ENCODE data around the gene CPEB1.
A peak's percentile ranks its signal among the peaks of the same experiment; 100 is the strongest.

Gene CPEB1

DNA sequence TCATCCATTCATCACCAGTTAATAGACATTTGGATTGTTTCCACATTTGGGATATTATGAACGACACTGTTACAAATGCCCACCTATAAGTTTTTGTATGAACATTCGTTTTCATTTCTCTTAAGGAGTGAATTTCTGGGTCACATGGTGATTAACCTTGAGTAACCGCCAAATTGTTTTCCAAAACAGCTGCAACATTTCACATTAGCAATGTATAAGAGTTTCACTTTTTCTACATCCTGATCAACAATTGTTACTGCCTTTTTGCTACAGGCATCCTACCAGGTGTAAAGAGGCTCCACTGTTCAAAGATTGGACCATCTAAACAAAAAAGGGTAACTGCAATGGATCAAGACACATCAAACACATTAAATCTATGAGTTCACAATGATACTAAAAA, 52.0 kb downstream of the CPEB1 start:
- DNase-seq (ENCODE audit: low read depth in 2 of 2), result no peak

DNA sequence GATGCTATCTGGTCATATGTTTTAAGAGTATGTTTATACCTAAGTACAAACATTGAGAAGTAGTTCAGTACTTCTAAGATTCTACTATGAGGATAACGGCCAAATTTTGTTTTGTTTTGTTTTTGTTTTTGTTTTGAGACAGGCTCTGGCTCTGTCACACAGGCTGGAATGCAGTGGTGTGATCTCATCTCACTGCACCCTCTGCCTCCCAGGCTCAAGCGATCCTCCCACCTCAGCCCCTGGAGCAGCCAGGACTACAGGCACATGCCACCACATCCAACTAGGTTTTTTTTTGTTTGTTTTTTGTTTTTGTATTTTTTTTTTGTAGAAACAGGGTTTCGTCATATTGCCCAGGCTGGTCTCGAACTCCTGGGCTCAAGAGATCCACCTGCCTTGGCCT, 59.4 kb downstream of the CPEB1 start:
- no peak for DNase-seq (ENCODE audit: low read depth in 2 of 2)

DNA sequence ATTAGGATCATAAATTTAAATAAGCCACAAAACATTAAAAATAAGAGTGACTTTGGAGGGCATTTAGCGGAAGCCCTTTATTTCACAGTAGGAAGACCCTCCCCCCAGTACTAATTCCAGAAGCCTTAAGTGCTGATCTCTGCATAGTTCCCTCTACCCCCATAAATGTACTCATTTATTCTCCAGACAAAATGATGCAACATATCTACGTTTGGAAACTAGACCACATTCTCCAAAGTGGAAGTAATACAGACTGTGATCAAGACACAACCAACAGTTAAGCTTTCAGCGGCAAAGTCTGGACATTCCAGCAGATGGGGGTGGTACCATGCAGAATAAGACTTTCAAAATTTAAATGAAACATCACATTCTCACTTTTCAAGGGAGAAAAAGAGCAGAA, 62.1 kb downstream of the CPEB1 start:
- peak; percentile 35 to 37 for DNase-seq (ENCODE audit: low read depth in 2 of 2)

DNA sequence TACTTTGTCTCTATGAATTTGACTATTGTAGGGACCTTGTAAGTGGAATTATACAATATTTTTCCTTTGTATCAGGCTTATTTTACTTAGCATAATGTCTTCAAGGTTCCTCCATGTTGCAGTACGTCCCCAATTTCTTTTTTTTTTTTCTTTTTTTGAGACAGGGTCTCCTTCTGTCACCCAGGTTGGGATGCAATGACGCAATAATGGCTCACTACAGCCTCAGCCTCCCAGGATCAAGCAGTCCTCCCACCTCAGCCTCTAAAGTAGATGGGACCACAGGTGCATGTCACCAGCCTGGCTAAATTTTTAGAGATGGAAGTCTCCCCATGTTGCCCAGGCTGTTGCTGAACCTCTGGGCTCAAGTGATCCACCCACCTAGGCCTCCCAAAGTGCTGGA, 66.5 kb downstream of the CPEB1 start:
- DNase-seq (ENCODE audit: low read depth in 2 of 2), result no peak

DNA sequence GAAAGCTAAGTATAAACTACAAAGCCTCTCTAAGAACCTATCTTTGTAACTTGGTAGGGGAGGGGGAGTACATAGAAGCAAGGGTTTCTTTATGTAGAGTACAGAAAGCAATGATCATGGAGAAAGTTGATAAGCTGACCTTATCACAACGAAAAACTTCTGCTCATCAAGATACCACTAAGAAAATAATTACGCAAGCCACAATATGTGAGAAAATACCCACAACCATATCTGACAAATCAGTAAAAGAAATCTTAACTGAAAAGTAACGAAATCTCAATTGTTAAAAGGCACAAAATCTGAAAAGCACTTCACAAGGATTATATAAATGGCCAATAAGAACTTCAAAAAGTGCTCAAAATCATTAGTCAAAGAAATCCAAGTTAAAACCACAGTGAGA, 71.8 kb downstream of the CPEB1 start:
- no peak for DNase-seq (ENCODE audit: low read depth in 2 of 2)

DNA sequence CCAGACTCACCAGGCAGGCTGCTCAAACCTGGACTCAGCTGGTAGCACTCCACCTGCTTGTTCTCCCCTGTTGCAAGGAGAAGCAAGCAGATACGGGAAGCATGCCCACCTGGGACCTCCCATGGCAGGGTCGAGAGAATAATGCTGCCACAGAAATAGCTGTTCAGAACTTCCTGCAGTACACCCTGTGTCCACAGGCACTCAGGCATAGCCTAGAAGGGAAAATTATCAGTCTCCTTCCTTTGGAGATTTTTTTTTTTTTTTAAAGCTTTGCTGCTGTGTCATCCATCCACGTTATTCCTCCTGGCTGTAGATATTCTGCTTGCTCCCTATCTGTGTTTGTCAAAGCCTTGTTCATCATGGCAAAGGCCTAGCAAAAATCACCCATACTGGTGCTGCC, 74.2 kb downstream of the CPEB1 start:
- DNase-seq (ENCODE audit: low read depth in 2 of 2), result no peak

DNA sequence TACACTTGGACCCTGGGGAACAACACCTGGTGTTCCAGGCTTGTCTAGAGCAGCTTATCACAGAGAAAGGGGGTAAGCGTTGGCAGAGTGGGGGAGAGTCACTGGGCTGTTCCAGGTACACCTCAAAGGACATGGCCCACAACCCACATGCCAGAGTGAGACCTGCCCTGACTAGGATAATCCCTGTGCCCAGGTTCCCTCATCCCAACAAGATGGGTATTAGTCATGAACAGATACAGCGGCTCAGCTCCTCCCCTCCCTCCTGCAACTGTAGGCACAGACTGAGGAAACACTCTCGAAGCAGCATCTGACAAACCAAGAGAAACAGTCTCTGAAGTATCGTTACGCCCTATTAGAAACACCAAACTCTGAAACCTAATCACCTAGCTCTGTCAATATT, 74.9 kb downstream of the CPEB1 start:
- DNase-seq (ENCODE audit: low read depth in 2 of 2), result no peak

DNA sequence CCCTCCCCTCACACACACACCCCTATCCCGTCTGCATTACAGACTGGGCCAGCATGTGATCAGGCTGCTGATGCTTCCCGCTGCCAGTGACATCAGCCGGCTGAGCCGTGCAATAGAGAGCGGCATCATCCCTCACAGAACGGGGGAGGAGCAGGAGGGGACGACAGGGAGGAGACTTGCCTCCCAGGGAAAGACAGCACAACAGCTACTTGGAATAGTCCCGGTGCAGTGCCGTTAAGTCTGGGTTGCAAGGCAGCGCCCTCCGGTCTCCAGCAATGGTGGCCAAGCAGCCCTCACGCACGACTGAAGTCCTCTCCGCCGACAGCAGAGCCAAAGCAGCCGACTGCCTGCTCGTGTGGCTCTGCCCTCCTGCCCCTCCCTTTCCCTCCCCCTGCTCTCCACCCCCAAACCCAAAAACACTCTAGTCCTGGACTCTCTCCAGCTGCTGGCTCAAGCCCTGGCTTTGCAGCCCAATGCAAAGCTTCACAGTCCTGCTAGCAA, 75.4 kb downstream of the CPEB1 start:
- peak; percentile 44 to 56 for DNase-seq (ENCODE audit: low read depth in 2 of 2)

DNA sequence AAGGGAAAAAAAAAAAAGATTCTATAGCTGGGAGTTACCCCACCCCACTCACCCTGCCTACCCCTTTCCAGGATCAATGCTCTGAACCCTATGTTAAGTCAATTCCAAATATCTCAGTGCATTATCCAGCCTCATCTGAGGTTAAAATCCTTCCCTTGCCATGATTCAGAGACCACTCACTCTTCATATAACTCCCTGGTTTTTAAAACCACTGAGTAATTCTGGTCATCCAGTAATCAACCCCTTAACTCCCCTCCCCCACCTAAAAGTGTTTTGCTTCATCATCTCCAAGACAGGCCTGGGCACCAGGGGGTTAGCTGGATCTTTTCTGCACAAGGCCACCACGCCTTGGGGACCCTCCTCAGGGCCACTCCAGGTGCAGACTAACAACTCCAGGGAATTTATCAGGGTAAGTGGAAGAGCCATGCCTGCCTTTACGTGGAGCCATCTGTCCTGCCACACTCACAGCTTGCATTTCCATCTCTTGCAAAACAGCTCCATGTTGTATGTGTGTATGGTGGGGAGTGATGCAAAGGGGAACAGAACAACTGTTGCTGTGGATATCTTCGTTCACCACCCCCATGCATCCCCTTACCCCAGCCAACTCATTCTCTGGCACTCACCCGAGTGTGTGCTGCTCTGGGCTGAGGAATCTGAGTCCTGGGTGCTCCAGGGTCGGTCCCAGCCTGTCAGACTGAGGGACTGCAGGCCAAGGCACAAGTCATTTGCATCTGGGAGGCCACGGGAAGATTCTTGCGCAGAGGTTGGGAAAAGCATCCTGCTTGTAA, 76.2 kb downstream of the CPEB1 start:
- peak in 1 of 2 experiments; percentile 20 for DNase-seq (ENCODE audit: low read depth in 2 of 2)

DNA sequence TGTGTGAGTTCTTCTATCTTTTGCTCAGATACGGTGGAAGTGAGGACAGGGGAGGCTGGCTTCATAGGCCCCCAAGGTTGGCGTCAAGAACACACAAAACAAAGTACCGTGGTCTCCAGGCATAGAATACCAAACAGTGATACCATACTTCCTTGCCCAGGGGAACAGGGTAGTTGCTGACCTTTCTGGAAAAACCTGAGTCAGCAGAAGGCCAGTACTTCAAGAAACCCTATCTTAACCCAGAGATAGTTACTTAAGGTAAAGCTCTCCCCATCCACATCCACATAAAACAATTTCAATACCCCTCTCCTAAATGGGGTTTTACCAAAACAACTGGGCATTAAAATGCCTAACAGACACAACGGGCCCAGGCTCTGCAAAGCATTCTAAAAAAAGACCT, 77.3 kb downstream of the CPEB1 start:
- no peak for DNase-seq (ENCODE audit: low read depth in 2 of 2)

DNA sequence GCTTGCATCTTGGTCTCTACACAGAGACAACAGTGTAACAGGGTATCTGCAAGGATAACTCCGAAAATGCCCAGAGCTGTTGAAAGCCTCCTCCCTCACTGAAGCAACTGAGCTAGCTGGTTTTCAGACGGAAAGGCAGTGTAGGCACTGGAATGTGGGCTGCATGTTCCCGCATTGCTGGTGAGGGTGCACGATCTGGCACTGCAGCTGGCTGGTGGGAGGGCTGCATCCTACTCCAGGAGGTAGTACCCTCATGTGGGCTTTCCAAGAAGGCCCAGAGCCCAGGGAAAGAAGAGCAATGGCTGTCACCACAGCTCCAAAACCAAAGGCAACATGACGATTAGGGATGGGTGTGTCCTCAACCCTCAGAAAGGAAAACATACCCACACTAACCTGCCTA, 78.2 kb downstream of the CPEB1 start:
- no peak for DNase-seq (ENCODE audit: low read depth in 2 of 2)

DNA sequence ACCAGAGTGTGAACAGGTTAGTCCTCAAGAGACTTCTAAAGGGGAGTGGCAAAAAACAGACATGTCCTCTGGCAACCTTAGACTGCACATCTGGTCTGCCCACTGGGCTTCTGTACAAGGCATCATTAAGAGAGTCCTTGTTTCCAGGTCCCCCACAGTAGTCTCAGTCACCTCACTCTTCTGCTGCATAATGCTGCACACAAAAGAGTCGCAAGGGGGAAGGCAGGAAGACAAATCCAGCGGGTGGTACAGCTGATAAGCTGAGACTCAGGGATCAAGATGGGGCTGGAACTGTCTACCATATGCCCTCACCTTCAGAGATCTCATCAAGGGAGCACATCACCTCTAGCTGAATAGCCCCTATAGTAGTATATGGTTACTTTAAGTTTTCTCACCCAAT, 79.5 kb downstream of the CPEB1 start:
- no peak for DNase-seq (ENCODE audit: low read depth in 2 of 2)

DNA sequence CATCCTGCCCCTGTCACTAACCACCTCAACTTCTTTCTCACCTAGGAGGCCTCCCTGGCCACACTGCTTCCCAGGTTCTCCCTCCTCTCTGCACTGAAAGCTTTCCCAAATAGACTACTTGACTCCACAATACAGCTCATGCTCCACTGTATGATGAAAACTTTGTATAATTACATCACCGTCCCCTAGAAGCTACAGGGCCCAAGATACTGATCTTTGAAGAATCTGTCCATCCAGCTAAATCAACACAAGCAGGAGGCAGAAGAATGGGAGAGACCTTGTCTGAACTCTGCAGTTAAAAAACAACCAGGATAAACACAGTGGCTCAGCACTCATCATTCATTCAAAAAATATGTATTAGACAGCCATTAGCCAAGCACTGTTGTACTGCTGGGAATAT, 80.5 kb downstream of the CPEB1 start:
- DNase-seq (ENCODE audit: low read depth in 2 of 2), result peak in 1 of 2 experiments; percentile 21

DNA sequence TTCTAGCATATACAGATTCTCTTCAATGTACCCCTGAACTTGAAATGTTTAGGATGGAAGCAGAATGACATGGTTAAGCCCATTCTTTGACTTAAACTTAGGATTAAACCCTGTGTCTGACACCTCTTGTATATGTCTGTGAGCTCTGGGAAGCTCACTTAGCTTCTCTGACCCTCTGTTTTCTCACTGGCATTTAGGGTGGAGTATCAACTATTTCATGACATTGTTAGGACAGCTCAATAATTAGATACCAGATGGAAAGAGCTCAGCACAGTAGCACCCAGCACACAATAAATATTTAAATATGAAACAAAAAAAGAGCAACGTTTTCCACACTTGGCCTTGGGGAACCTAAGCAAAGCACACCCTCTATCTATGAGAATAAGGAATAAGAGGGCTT, 88.7 kb downstream of the CPEB1 start:
- DNase-seq (ENCODE audit: low read depth in 2 of 2), result no peak

DNA sequence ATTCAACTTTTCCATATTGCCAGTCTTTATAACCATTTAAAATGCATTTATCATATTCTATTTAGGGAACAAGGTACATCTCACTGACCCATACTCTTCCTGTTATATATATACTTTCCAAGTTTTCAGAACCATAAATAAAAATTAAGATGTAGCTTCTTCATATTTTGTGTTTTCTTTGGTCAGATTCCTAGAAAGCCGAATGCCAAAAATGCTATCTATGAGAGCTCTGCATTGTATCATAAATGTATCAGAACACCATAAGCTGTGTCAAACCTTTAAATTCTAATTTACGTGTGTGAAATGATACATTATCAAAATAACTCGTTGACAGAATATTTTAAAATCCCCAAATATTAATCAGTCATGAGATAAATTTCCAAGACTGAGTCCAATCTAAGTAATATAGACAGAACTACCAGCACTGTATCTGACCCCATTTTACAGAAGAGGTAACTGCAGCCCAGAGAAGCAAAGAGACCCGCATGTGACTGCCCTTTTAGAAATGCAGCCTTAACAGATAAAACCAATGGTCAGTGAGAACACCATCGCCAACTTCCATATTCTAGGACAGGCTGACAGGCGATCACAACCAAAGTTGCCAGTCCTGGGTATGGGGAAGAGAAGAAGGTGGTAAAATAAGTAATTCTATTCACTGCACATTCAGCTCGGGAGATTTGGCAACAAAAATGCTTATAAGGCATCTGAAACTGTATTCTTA, 90.7 kb downstream of the CPEB1 start:
- DNase-seq (ENCODE audit: low read depth in 2 of 2), result no peak

DNA sequence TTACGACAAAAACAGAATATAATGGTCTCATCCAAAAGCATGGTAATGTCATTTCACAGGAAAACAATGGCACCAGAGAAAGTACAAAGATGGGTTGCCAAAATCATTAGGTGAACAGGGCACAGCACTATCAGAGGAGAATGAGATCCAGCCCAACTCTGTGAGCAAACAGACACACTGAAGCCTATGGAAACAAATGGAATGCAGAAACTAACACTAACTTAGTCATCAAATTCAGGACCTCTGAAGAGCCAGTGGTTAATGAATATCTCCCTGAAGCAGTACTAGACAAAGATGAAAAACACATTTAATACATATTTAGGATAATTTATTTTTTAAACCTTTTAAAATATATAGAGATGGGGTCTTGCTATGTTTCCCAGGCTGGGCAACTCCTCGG, 92.3 kb downstream of the CPEB1 start:
- no peak for DNase-seq (ENCODE audit: low read depth in 2 of 2)

DNA sequence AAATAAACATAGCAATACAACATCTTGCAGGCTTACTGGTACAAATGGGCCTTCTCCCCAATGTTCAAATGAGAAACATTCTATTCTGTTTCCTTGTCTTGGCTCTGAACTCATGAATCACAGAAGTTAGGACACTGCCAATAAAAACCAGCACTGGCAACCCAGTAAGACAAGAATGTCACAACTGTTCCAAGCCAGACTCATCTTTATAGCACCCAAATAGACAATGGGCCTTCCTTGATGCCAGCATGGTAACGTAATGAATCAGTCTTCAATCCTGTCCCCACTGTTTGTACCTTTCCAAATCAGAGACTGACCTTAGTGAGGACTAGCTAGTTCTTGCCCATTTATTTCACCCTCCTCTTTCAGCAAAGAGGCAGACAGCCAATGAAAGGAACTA, 92.8 kb downstream of the CPEB1 start:
- no peak for DNase-seq (ENCODE audit: low read depth in 2 of 2)

DNA sequence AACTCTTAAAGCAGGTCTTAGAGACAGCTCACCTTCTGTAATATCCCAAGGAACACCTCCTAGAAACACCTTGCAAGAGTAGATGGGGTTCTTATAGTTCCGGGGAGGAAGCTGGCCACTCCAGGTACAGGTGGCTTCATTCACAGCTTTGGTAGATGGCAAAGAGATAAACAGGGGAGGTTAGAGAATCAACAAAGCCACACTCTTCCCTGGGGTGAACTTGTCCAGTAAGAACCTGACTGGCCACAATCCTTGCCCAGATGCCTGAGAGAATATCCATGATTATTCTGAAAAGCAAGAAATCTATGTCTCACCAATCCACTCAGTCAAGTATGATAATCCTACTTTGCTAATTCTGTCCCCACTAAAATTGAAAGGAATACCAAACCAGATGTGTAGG, 93.3 kb downstream of the CPEB1 start:
- no peak for DNase-seq (ENCODE audit: low read depth in 2 of 2)

DNA sequence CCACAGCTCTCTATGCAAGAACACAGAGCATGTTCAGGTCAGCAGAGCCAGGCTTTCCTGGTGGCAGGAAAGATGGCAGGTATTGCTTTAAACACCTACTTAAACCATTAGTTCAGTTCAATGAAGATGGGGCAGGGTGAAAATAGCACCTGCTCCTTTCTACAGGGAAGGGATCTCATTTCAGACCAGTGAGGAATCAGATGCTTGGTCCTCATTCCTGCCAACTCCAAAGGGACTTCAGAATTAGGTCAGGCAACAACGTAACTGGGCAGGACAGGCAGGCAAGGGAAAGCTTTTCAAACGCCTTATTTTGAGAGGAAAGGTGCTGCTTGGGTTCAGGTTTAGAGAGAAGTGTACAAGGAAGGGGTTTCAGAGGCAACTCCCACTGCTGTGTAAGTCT, 94.3 kb downstream of the CPEB1 start:
- DNase-seq (ENCODE audit: low read depth in 2 of 2), result no peak

DNA sequence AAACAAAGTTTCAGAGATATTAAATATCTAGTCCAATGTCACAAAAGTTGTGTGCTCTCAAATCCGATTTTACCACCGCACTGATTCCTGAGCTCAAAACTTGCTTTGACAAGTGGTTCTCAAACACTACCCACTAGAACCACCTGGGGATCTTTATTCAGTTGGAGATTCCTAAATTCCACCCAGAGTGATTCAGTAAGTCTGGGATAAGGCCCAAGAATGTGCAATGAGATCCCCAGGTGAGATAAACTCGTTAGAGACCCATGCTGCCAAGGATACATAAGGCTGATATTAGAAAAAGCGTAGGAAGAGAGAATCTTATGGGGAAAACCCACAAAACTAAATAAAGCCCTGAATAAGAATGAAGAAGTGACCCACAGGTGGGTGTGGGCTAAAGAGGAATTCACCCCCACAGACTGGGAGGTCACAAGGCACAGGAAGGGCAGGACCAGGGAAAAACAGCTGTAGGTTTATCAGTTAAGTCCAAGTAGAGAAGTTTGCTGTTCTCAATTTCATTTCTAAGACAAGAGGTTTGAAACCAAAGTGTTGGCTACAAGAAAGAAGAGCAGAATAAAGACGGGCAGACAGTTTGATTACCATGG, 95.4 kb downstream of the CPEB1 start:
- DNase-seq (ENCODE audit: low read depth in 2 of 2), result no peak

DNA sequence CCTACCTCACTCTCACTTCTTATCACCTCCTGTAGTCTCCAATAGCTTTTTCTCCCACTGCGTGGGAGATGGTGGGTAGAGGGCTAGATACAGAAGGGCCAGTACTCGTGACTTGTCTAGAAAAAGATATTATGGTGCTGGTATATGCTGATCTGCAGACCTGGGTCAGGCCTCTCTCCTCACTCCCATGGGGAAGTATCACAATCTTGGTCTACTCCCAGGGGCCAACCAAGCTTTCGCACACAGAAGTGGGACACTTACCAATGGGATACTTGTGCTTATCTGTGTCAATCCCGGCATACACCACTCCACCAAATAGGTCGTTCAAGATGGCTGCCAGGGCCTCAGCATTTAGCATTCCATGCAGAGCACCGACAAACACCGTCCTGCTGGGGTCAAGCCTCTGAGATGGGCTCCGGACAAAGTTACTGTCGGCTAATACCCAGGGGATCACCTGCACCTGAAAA, 97.9 kb downstream of the CPEB1 start:
- DNase-seq (ENCODE audit: low read depth in 2 of 2), result no peak

DNA sequence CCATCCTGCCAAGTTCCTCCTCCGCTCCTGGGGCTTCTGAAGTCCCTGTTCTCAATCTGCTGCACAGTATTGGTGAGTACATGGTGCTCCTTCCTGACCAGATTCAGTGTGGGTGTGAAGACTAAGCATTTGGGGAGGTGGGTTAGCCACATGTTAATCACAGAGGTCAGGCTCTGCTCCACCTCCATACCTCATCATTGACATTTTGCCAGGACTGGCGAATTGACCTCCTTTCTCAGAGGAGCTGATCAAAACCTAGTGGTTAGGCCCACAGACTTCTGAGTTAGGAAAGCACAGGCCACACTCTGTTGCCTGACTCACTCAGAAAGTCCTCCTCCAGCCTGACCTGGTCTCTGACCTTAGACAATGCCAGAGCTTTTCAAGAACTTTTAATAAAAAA, 98.5 kb downstream of the CPEB1 start:
- DNase-seq (ENCODE audit: low read depth in 2 of 2), result no peak

DNA sequence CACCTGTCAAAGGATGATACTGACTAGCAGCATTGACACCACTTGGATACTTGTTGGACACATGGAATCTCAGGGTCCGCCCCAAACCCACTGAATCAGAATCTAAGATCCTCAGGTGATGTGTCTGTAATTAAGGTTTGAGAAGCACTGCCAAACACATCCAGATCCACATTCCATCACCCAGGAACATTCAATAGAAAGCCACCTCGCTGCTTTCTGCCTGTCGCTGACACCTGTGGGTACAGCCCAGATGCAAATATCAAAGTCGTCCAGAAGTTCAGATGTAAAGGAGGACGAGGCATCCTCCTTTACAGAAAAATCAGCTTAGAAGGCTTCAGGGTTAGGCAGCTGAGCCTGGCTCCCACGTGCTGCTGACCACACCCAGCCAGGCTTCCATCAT, 101.7 kb downstream of the CPEB1 start:
- DNase-seq (ENCODE audit: low read depth in 2 of 2), result no peak
